Neural progenitor cell (in vitro differentiated cells): ENCODE results near the gene BOC.

ENCODE experiments used
- EZH2 ChIP-seq: fragments of 200-600 bp; sonication (generic); IDR thresholded peaks from 2 replicates; pipeline ENCODE4 v1.6.1; 2017; ENCODE audit warnings: antibody characterized with exemption, mild to moderate bottlenecking, moderate library complexity
- EZH2phosphoT487 ChIP-seq: fragments of 200-600 bp; sonication (generic); IDR thresholded peaks from 2 replicates; pipeline ENCODE4 v1.6.1; 2017; ENCODE audit warnings: antibody characterized with exemption
- TF ChIP-seq, protein P1 (sequence below): fragments of 200-600 bp; sonication (generic); IDR thresholded peaks from 2 replicates; pipeline ENCODE4 v1.5.1; 2017; ENCODE audit warnings: antibody characterized with exemption, mild to moderate bottlenecking

DNA sequence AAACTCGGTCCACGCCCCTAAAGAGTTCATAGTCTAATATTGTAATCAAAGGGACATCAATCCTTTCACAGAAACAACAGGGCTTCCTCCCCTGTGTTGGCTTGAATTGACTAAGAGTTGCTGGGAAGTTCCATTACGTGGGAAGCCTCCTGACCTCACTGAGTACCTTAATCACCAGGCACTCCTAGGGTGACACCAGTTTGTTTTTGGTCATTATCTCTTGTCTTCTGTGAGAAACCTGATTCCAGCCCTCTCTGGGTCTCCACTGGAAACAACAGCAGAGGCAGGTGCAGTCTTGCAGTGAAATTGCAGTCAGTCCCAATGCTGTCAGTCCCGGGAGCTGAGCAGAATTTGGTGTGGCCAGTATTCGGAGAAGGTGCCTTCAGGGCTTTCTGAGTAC lies 55.4 kb downstream of the BOC start:
- TF ChIP-seq, protein P1, sequence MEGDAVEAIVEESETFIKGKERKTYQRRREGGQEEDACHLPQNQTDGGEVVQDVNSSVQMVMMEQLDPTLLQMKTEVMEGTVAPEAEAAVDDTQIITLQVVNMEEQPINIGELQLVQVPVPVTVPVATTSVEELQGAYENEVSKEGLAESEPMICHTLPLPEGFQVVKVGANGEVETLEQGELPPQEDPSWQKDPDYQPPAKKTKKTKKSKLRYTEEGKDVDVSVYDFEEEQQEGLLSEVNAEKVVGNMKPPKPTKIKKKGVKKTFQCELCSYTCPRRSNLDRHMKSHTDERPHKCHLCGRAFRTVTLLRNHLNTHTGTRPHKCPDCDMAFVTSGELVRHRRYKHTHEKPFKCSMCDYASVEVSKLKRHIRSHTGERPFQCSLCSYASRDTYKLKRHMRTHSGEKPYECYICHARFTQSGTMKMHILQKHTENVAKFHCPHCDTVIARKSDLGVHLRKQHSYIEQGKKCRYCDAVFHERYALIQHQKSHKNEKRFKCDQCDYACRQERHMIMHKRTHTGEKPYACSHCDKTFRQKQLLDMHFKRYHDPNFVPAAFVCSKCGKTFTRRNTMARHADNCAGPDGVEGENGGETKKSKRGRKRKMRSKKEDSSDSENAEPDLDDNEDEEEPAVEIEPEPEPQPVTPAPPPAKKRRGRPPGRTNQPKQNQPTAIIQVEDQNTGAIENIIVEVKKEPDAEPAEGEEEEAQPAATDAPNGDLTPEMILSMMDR = no peak
- TF ChIP-seq EZH2phosphoT487 (no peak), EZH2 (no peak)
